Measurements from ENCODE around the gene MAP4K5. TPM values are rescaled to one million over a fixed set of nuclear protein-coding genes. Genes with fewer than 3 reads are reported as not detected.

The MAP4K5 gene
- polyA plus RNA-seq, 3 donors, result 5.0 to 9.1 (median 7.7) TPM

- intact Hi-C loops (cut with micrococcal nuclease), result no loop called here
- peaks cover 4% of the 10 kb centered on the region for H3K4me1 Mint-ChIP-seq
- H3K4me3 Mint-ChIP-seq, result no peak overlapping the region
- peaks cover 0 to 3% of the 10 kb centered on the region in 2 donors for H3K4me1 ChIP-seq (ENCODE audit: control insufficient read depth in 1 of 2, insufficient read depth in 2 of 2, low read length in 2 of 2)
- no peaks in the 10 kb centered on the region for H3K27me3 ChIP-seq (ENCODE audit: control insufficient read depth in 2 of 2, insufficient read depth in 2 of 2, low read length in 2 of 2)
- peaks cover 2 to 8% of the 10 kb centered on the region in 2 donors for H3K36me3 Mint-ChIP-seq
- no peaks in the 10 kb centered on the region for H3K9me3 ChIP-seq (replicated peaks in 1 of 2; ENCODE audit: control insufficient read depth in 1 of 2, insufficient read depth in 1 of 2, low read length in 2 of 2)
- H2AFZ ChIP-seq (ENCODE audit: insufficient read depth, low read depth, low read length, poor library complexity, severe bottlenecking), result no peak overlapping the region
- H3K36me3 ChIP-seq (replicated peaks in 1 of 2; ENCODE audit: control insufficient read depth in 1 of 2, insufficient read depth in 2 of 2, low read length in 2 of 2), result no peaks in the 10 kb centered on the region
- H3K27ac ChIP-seq (ENCODE audit: low read depth in 1 of 2, low read length in 2 of 2), result no peak overlapping the region
- no peak overlapping the region for H3K4me3 ChIP-seq (replicated peaks in 1 of 3; ENCODE audit: low read depth in 2 of 3, low read length in 3 of 3)
- H3K27me3 Mint-ChIP-seq (ENCODE audit: low read depth in 3 of 3), result no peaks in the 10 kb centered on the region
- H4K20me1 ChIP-seq (ENCODE audit: insufficient read depth, low read length), result peaks cover 12% of the 10 kb centered on the region
- no CpG with 5 or more reads among the region's 2 CpGs for WGBS (ENCODE audit: insufficient coverage)
- no peak overlapping the region for H3K9ac ChIP-seq (ENCODE audit: insufficient read depth, low read length, poor library complexity, severe bottlenecking)
- no peak for TF ChIP-seq CTCF (IDR thresholded peaks at IDR 0.05)
- no peak overlapping the region for H3K4me2 ChIP-seq (replicated peaks; ENCODE audit: extremely low read depth, low read length, poor library complexity, severe bottlenecking)
- peaks cover 82% of the 10 kb centered on the region for H3K79me2 ChIP-seq (ENCODE audit: insufficient read depth, low read length)
- H3K9me3 Mint-ChIP-seq, result peaks cover 0 to 2% (median 0%) of the 10 kb centered on the region in 7 donors
- no peak for DNase-seq
- H3K27ac Mint-ChIP-seq, result no peak overlapping the region
Observed at GRCh38 chr14:50516091-50516490, 16.3 kb downstream of the MAP4K5 start.

DNA sequence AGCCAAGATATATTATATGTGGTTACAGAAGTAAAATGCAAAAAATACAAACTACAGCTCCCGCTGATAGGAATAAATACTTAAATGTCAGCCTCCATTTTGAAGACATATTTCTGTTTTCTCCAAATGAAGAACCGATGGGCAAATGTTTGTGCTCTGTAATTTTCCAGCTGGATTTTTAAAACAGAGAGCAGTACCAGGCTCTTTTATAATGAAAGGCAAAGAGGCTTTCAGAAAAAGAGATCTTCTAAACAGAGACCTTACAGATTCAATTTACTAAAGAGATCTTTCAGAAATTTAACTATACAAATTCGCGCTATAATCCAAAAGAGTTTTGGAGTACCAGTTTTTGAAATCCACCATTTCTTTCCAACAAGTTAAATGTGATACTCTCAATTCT, 19.9 kb downstream of the MAP4K5 start:
- peaks cover 14% of the 10 kb centered on the region for H4K20me1 ChIP-seq (ENCODE audit: insufficient read depth, low read length)
- Mint-ChIP-seq H3K36me3 (peaks cover 3% of the 10 kb centered on the region in 2 donors), H3K27me3 (ENCODE audit: low read depth in 3 of 3) (peaks cover 0 to 2% (median 0%) of the 10 kb centered on the region in 3 donors), H3K27ac (no peak overlapping the region), H3K4me3 (no peak overlapping the region), H3K9me3 (peaks cover 0 to 3% (median 0%) of the 10 kb centered on the region in 7 donors), H3K4me1 (peaks cover 4% of the 10 kb centered on the region)
- H2AFZ ChIP-seq (ENCODE audit: insufficient read depth, low read depth, low read length, poor library complexity, severe bottlenecking), result no peak overlapping the region
- H3K4me2 ChIP-seq (replicated peaks; ENCODE audit: extremely low read depth, low read length, poor library complexity, severe bottlenecking), result no peak overlapping the region
- DNase-seq, result no peak
- H3K9me3 ChIP-seq (replicated peaks in 1 of 2; ENCODE audit: control insufficient read depth in 1 of 2, insufficient read depth in 1 of 2, low read length in 2 of 2), result no peaks in the 10 kb centered on the region
- TF ChIP-seq CTCF (IDR thresholded peaks at IDR 0.05), result no peak
- H3K27me3 ChIP-seq (ENCODE audit: control insufficient read depth in 2 of 2, insufficient read depth in 2 of 2, low read length in 2 of 2), result no peaks in the 10 kb centered on the region
- H3K4me3 ChIP-seq (replicated peaks in 1 of 3; ENCODE audit: low read depth in 2 of 3, low read length in 3 of 3), result no peak overlapping the region
- H3K27ac ChIP-seq (ENCODE audit: low read depth in 1 of 2, low read length in 2 of 2), result no peak overlapping the region
- H3K9ac ChIP-seq (ENCODE audit: insufficient read depth, low read length, poor library complexity, severe bottlenecking), result no peak overlapping the region
- peaks cover 0 to 3% of the 10 kb centered on the region in 2 donors for H3K4me1 ChIP-seq (ENCODE audit: control insufficient read depth in 1 of 2, insufficient read depth in 2 of 2, low read length in 2 of 2)
- peaks cover 68% of the 10 kb centered on the region for H3K79me2 ChIP-seq (ENCODE audit: insufficient read depth, low read length)
- intact Hi-C loops (cut with micrococcal nuclease), result no loop called here
- 100% methylated on average over 1 of the region's 4 CpGs for WGBS (ENCODE audit: insufficient coverage)
- H3K36me3 ChIP-seq (replicated peaks in 1 of 2; ENCODE audit: control insufficient read depth in 1 of 2, insufficient read depth in 2 of 2, low read length in 2 of 2), result no peaks in the 10 kb centered on the region

Measured in CD14-positive monocyte (primary cell).